ENCODE data around the gene IL26. TPM values are rescaled to one million over a fixed set of nuclear protein-coding genes. Genes with fewer than 3 reads are reported as not detected.

The IL26 gene
- polyA plus RNA-seq, 2 of the 4 experiments (the other 2 are of a cell fraction): not detected

DNA sequence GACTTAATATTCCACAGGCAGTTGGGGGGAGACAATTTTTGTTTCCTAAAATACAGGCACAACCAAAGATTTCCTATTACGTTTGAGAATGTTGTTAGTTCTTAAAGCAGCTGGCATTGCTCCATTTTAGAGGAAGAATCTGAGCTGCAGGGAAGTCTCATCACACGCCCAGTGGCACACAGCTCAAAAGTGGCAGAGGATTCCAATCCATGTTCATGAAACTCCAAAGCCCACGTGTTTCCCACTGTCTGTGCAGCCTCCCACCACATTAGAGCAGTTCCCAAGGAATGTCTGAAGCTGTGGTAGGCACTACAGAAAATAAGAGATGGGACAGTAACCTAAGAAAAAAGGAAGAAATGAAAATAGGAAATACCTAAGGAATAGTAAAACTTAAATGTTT lies 6.1 kb upstream of the IL26 start:
- FAIRE-seq (no peak), ATAC-seq (no peak), DNase-seq (ENCODE audit: low read depth in 1 of 2, low spot score in 1 of 2) (no peak)
- TF ChIP-seq TFCP2L1 (CRISPR knock-in tag; IDR thresholded peaks at IDR 0.05) (no peak), TP53 (CRISPR knock-in tag; IDR thresholded peaks at IDR 0.05) (no peak), CEBPB (IDR thresholded peaks at IDR 0.05) (no peak), CBX8 (IDR thresholded peaks at IDR 0.05) (no peak), HDAC2 (IDR thresholded peaks at IDR 0.05) (no peak), CHD2 (IDR thresholded peaks at IDR 0.05; ENCODE audit: low read length, partially characterized antibody) (no peak), NFE2L2 (conservative IDR thresholded peaks at IDR 0.05; ENCODE audit: low read length) (no peak), MAZ (IDR thresholded peaks at IDR 0.05; ENCODE audit: borderline replicate concordance, low read depth, low read length) (no peak), ZNF302 (CRISPR knock-in tag; IDR thresholded peaks at IDR 0.05) (no peak)
- TF ChIP-seq, protein P1, sequence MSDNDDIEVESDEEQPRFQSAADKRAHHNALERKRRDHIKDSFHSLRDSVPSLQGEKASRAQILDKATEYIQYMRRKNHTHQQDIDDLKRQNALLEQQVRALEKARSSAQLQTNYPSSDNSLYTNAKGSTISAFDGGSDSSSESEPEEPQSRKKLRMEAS (IDR thresholded peaks at IDR 0.05): no peak
- TF ChIP-seq, protein P2, sequence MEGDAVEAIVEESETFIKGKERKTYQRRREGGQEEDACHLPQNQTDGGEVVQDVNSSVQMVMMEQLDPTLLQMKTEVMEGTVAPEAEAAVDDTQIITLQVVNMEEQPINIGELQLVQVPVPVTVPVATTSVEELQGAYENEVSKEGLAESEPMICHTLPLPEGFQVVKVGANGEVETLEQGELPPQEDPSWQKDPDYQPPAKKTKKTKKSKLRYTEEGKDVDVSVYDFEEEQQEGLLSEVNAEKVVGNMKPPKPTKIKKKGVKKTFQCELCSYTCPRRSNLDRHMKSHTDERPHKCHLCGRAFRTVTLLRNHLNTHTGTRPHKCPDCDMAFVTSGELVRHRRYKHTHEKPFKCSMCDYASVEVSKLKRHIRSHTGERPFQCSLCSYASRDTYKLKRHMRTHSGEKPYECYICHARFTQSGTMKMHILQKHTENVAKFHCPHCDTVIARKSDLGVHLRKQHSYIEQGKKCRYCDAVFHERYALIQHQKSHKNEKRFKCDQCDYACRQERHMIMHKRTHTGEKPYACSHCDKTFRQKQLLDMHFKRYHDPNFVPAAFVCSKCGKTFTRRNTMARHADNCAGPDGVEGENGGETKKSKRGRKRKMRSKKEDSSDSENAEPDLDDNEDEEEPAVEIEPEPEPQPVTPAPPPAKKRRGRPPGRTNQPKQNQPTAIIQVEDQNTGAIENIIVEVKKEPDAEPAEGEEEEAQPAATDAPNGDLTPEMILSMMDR (IDR thresholded peaks at IDR 0.05): no peak
- Histone ChIP-seq H3K4me3 (no peak overlapping the region), H3K27ac (no peak overlapping the region), H3K4me2 (no peak overlapping the region), H3K9me3 (no peaks in the 10 kb centered on the region), H3K4me1 (no peaks in the 10 kb centered on the region; the same call in 2 of the 3 replicates)
- 16% methylated on average over 3 of the region's 3 CpGs for WGBS (ENCODE audit: missing lambda C conversion rate)
- ChIA-PET CTCF (interaction anchor here (0.7 to 4.2 kb wide), 4 partner anchors 9 to 85 kb away, joined by 3 to 34 read pairs (median 4); no protein-coding TSS in a partner anchor), POLR2A (no interaction called here)

DNA sequence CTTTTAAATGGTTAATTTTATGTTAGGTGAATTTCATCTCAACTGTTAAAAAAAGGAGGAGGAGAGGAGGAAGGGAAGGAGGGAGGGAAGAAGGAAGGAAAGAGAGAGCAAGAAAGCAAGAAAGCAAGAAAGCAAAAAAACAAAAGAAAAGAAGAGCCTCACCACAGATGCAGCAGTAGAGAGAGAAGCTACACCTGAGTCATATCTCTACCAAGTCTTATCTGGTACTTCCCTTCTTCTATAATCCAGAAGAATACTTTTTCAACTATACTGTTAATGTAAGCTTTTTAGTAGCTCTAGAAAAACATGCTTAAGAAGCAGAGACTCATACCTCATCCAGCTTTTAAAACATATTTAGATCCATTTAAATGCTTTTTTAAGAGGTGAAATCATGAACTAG lies 5.6 kb upstream of the IL26 start:
- ChIA-PET CTCF (interaction anchor here (0.7 to 4.2 kb wide), 2 partner anchors 8 to 73 kb away, joined by 3 to 34 read pairs; no protein-coding TSS in a partner anchor), POLR2A (no interaction called here)
- no peak for ATAC-seq

DNA sequence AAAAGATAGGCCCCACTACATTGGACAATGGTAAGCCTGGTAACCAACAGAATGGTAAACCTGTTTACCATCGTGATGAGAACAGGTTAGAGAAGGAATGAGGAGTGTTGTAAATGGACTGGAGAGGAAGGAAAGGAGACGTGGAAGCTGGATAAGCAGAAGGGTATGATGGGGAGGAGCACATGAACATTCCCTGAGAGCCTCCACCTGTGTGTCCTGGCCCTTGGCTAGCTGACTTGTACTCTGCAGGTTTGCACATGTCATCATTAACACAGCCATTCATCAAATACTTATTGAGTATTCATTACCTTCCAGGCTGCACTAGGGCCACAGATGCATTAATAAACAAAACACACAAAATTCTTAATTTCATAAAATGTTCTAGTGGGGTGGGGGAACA lies 4.3 kb upstream of the IL26 start:
- Histone ChIP-seq H3K4me3 (no peak overlapping the region), H3K4me1 (no peaks in the 10 kb centered on the region), H3K4me2 (no peak overlapping the region), H3K9me3 (no peaks in the 10 kb centered on the region), H3K27ac (no peak overlapping the region)
- ATAC-seq: no peak
- POLR2A ChIA-PET: no interaction called here
- WGBS (ENCODE audit: missing lambda C conversion rate): 21% methylated on average over 2 of the region's 2 CpGs
- DNase-seq (ENCODE audit: low read depth in 1 of 2, low spot score in 1 of 2): no peak
- CTCF ChIA-PET: interaction anchor here (1.3 kb wide), 1 partner anchor 9 kb away, joined by 5 read pairs; no protein-coding TSS in a partner anchor
- no peak for FAIRE-seq
- TF ChIP-seq, protein P3, sequence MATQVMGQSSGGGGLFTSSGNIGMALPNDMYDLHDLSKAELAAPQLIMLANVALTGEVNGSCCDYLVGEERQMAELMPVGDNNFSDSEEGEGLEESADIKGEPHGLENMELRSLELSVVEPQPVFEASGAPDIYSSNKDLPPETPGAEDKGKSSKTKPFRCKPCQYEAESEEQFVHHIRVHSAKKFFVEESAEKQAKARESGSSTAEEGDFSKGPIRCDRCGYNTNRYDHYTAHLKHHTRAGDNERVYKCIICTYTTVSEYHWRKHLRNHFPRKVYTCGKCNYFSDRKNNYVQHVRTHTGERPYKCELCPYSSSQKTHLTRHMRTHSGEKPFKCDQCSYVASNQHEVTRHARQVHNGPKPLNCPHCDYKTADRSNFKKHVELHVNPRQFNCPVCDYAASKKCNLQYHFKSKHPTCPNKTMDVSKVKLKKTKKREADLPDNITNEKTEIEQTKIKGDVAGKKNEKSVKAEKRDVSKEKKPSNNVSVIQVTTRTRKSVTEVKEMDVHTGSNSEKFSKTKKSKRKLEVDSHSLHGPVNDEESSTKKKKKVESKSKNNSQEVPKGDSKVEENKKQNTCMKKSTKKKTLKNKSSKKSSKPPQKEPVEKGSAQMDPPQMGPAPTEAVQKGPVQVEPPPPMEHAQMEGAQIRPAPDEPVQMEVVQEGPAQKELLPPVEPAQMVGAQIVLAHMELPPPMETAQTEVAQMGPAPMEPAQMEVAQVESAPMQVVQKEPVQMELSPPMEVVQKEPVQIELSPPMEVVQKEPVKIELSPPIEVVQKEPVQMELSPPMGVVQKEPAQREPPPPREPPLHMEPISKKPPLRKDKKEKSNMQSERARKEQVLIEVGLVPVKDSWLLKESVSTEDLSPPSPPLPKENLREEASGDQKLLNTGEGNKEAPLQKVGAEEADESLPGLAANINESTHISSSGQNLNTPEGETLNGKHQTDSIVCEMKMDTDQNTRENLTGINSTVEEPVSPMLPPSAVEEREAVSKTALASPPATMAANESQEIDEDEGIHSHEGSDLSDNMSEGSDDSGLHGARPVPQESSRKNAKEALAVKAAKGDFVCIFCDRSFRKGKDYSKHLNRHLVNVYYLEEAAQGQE (IDR thresholded peaks at IDR 0.05): no peak
- no peak for TF ChIP-seq FOSL2 (IDR thresholded peaks at IDR 0.05)
- TF ChIP-seq FOSL2 (CRISPR knock-in tag; IDR thresholded peaks at IDR 0.05): no peak
- TF ChIP-seq MYC (IDR thresholded peaks at IDR 0.05; ENCODE audit: borderline replicate concordance, low read length): no peak
- TF ChIP-seq, protein P2 (IDR thresholded peaks at IDR 0.05): no peak
- no peak for TF ChIP-seq TFCP2L1 (CRISPR knock-in tag; IDR thresholded peaks at IDR 0.05)
- no peak for TF ChIP-seq PHF8 (IDR thresholded peaks at IDR 0.05; ENCODE audit: borderline replicate concordance, low read depth)
- TF ChIP-seq, protein P4, sequence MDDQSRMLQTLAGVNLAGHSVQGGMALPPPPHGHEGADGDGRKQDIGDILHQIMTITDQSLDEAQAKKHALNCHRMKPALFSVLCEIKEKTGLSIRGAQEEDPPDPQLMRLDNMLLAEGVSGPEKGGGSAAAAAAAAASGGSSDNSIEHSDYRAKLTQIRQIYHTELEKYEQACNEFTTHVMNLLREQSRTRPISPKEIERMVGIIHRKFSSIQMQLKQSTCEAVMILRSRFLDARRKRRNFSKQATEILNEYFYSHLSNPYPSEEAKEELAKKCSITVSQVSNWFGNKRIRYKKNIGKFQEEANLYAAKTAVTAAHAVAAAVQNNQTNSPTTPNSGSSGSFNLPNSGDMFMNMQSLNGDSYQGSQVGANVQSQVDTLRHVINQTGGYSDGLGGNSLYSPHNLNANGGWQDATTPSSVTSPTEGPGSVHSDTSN (IDR thresholded peaks at IDR 0.05): no peak

More for the DNA sequence above, 5.6 kb upstream of the IL26 start:
- H3K4me1 ChIP-seq: no peaks in the 10 kb centered on the region
- no peak overlapping the region for H3K4me3 ChIP-seq
- H3K9me3 ChIP-seq: no peaks in the 10 kb centered on the region
- H3K4me2 ChIP-seq: no peak overlapping the region
- no peak for FAIRE-seq
- no peak overlapping the region for H3K27ac ChIP-seq
- DNase-seq (ENCODE audit: low read depth in 1 of 2, low spot score in 1 of 2): no peak
- no peak for TF ChIP-seq HEYL (CRISPR knock-in tag; IDR thresholded peaks at IDR 0.05)
- no peak for TF ChIP-seq RAD21 (conservative IDR thresholded peaks at IDR 0.05 in 1 of 2, IDR thresholded peaks at IDR 0.05 in 1 of 2)
- no peak for TF ChIP-seq RNF2 (IDR thresholded peaks at IDR 0.05; ENCODE audit: borderline replicate concordance, low read depth)
- TF ChIP-seq ZC3H11A (IDR thresholded peaks at IDR 0.05): no peak
- TF ChIP-seq ESRRA (IDR thresholded peaks at IDR 0.05; ENCODE audit: borderline replicate concordance, low read length): no peak
- TF ChIP-seq MAFK (IDR thresholded peaks at IDR 0.05; ENCODE audit: partially characterized antibody): no peak
- no peak for TF ChIP-seq NFE2L2 (conservative IDR thresholded peaks at IDR 0.05; ENCODE audit: low read length)
- TF ChIP-seq, protein P4 (IDR thresholded peaks at IDR 0.05): no peak
- TF ChIP-seq ZSCAN20 (CRISPR knock-in tag; IDR thresholded peaks at IDR 0.05): no peak
- TF ChIP-seq, protein P5, sequence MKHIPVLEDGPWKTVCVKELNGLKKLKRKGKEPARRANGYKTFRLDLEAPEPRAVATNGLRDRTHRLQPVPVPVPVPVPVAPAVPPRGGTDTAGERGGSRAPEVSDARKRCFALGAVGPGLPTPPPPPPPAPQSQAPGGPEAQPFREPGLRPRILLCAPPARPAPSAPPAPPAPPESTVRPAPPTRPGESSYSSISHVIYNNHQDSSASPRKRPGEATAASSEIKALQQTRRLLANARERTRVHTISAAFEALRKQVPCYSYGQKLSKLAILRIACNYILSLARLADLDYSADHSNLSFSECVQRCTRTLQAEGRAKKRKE (CRISPR knock-in tag; IDR thresholded peaks at IDR 0.05; ENCODE audit: low read depth): no peak
- TF ChIP-seq RFX5 (IDR thresholded peaks at IDR 0.05): no peak
- no peak for TF ChIP-seq HOXB13 (CRISPR knock-in tag; IDR thresholded peaks at IDR 0.05; ENCODE audit: low read depth)
- no peak for TF ChIP-seq NR3C1 (IDR thresholded peaks at IDR 0.05)
- no peak for TF ChIP-seq GATA3 (IDR thresholded peaks at IDR 0.05; ENCODE audit: borderline replicate concordance)

Measured in A549 (cell line).